Cerebellar nuclear complex (tissue), 1 donor: ENCODE results near the gene GDF15.
"Not testable (repeated sequence)": the region's sequence is repeated elsewhere in the genome, so short reads cannot be mapped to it uniquely, and the experiment has no call there.

Source experiments
- DNase-seq, 2 experiments: peaks; one replicate each; lab custom pipeline; 2025; lab: John Stamatoyannopoulos, UW

GDF15 gene

GRCh38 chr19:18385675-18386542 is at the start of gene GDF15:
TSS of gene GDF15 (plus strand) at chr19:18386158. CDS start at chr19:18386190, 32 bp downstream.
- DNase-seq: no peak

- no peak for DNase-seq
Measured at GRCh38 chr19:18338541-18338940, 47.4 kb upstream of the GDF15 start.

- DNase-seq: no peak
Measured at GRCh38 chr19:18339723-18340122, 46.2 kb upstream of the GDF15 start.

GRCh38 chr19:18340190-18340989 is 45.6 kb upstream of the GDF15 start, which contains the start of gene PGPEP1:
TSS of gene PGPEP1 (plus strand) at chr19:18340598. CDS start at chr19:18340682, 84 bp downstream.
- peak in 1 of 2 experiments; percentile 9 for DNase-seq

GRCh38 chr19:18340990-18341868 is 44.7 kb upstream of the GDF15 start:
- DNase-seq: no peak

GRCh38 chr19:18342090-18342632 is 43.8 kb upstream of the GDF15 start:
- no peak for DNase-seq

GRCh38 chr19:18344582-18344950 is 41.4 kb upstream of the GDF15 start:
- DNase-seq: no peak

- no peak for DNase-seq
Measured at GRCh38 chr19:18345296-18345695, 40.7 kb upstream of the GDF15 start.

GRCh38 chr19:18346091-18346490 is 39.9 kb upstream of the GDF15 start:
- DNase-seq: no peak

- DNase-seq: no peak
Measured at GRCh38 chr19:18348171-18348570, 37.8 kb upstream of the GDF15 start.

- not testable (repeated sequence) for DNase-seq
Measured at GRCh38 chr19:18348818-18349339, 37.1 kb upstream of the GDF15 start.

- no peak for DNase-seq
Measured at GRCh38 chr19:18349524-18350128, 36.3 kb upstream of the GDF15 start.

- DNase-seq: no peak
Measured at GRCh38 chr19:18350490-18350889, 35.5 kb upstream of the GDF15 start.

- no peak for DNase-seq
Measured at GRCh38 chr19:18351544-18351943, 34.4 kb upstream of the GDF15 start.

GRCh38 chr19:18353378-18354005 is 32.5 kb upstream of the GDF15 start:
- DNase-seq: no peak

GRCh38 chr19:18354743-18355142 is 31.2 kb upstream of the GDF15 start:
- not testable (repeated sequence) for DNase-seq

- DNase-seq: no peak
Measured at GRCh38 chr19:18357041-18357440, 28.9 kb upstream of the GDF15 start.

- DNase-seq: no peak
Measured at GRCh38 chr19:18361646-18362045, 24.3 kb upstream of the GDF15 start.

GRCh38 chr19:18362934-18363542 is 22.9 kb upstream of the GDF15 start:
- DNase-seq: no peak

GRCh38 chr19:18363787-18364186 is 22.2 kb upstream of the GDF15 start:
- DNase-seq: no peak
